Neural cell (in vitro differentiated cells): Measurements from ENCODE around the gene PAQR3. TPM values are rescaled to one million over a fixed set of nuclear protein-coding genes. Genes with fewer than 3 reads are reported as not detected.

ENCODE experiments used
- H2AFZ ChIP-seq: fragments of 200-600, 300-800 bp; sonication (generic), shearing (Covaris generic); 2 replicates; pipeline ENCODE4 v1.6.0; 2014; ENCODE audit warnings: low read depth, mild to moderate bottlenecking, antibody characterized with exemption, low read length, moderate library complexity
- H3F3A ChIP-seq: fragments of 200-600 bp; shearing (Covaris generic); 2 replicates; pipeline ENCODE4 v1.6.1; 2016; ENCODE audit warnings: mild to moderate bottlenecking, moderate library complexity, mixed read lengths, antibody characterized with exemption, low read length; ENCODE audit not compliant: insufficient read depth, poor library complexity, severe bottlenecking
- H3K27ac ChIP-seq: fragments of 200-600, 300-800 bp; sonication (generic), shearing (Covaris generic); 2 replicates; pipeline ENCODE4 v1.5.1; 2014; ENCODE audit warnings: mild to moderate bottlenecking, low read length, moderate library complexity
- H3K27me3 ChIP-seq: fragments of 300-800, 200-600 bp; sonication (generic), shearing (Covaris generic); 2 replicates; pipeline ENCODE4 v1.6.0; 2014; ENCODE audit warnings: mild to moderate bottlenecking, low read depth, low read length, moderate library complexity; ENCODE audit not compliant: insufficient read depth
- H3K36me3 ChIP-seq: fragments of 300-800, 200-600 bp; sonication (generic), shearing (Covaris generic); 2 replicates; pipeline ENCODE4 v1.5.1; 2014; ENCODE audit warnings: mild to moderate bottlenecking, antibody characterized with exemption, low read length, moderate library complexity; ENCODE audit not compliant: insufficient read depth
- H3K4me2 ChIP-seq: fragments of 300-800, 200-600 bp; sonication (generic), shearing (Covaris generic); 2 replicates; pipeline ENCODE4 v1.6.0; 2014; ENCODE audit warnings: mild to moderate bottlenecking, low read length
- H3K4me3 ChIP-seq: fragments of 300-800, 200-600 bp; sonication (generic), shearing (Covaris generic); 2 replicates; pipeline ENCODE4 v1.5.1; 2014; ENCODE audit warnings: mild to moderate bottlenecking, low read length, moderate library complexity
- H3K79me2 ChIP-seq: fragments of 200-600 bp; shearing (Covaris generic); replicated peaks from 2 replicates; pipeline ENCODE4 v1.6.0; 2014; ENCODE audit warnings: mild to moderate bottlenecking, low read length, moderate library complexity; ENCODE audit not compliant: insufficient read depth
- H3K9ac ChIP-seq: fragments of 300-800, 200-600 bp; sonication (generic), shearing (Covaris generic); 2 replicates; pipeline ENCODE4 v1.6.1; 2016; ENCODE audit warnings: mild to moderate bottlenecking, low read length, mixed read lengths
- H3K9me2 ChIP-seq: fragments of 200-600 bp; shearing (Covaris generic); 2 replicates; pipeline ENCODE4 v1.6.1; 2016; ENCODE audit warnings: mild to moderate bottlenecking, low read length, mixed read lengths; ENCODE audit not compliant: insufficient read depth
- H3K9me3 ChIP-seq: fragments of 200-600, 300-800 bp; sonication (generic), shearing (Covaris generic); 2 replicates; pipeline ENCODE4 v1.6.1; 2016; ENCODE audit warnings: mild to moderate bottlenecking, mixed run types, low read length, moderate library complexity, mixed read lengths
- H4K20me1 ChIP-seq: fragments of 200-600 bp; shearing (Covaris generic); 2 replicates; pipeline ENCODE4 v1.6.1; 2016; ENCODE audit warnings: mild to moderate bottlenecking, mixed run types; ENCODE audit not compliant: insufficient read depth
- EP300 ChIP-seq: fragments of 450-650 bp; conservative IDR thresholded peaks from 2 replicates; pipeline ENCODE4 v1.6.1; 2014; ENCODE audit warnings: antibody characterized with exemption, mild to moderate bottlenecking, moderate library complexity; ENCODE audit not compliant: poor library complexity, severe bottlenecking
- EZH2 ChIP-seq: fragments of 200-600, 300-800 bp; shearing (Covaris generic), sonication (generic); IDR thresholded peaks from 2 replicates; pipeline ENCODE4 v1.6.1; 2014; ENCODE audit warnings: antibody characterized with exemption, low read length, borderline replicate concordance, mild to moderate bottlenecking; ENCODE audit not compliant: insufficient read depth, poor library complexity, severe bottlenecking
- MXI1 ChIP-seq: fragments of 450-650 bp; conservative IDR thresholded peaks from 2 replicates; pipeline ENCODE4 v1.6.1; 2014; ENCODE audit warnings: antibody characterized with exemption, mild to moderate bottlenecking; ENCODE audit not compliant: poor library complexity, severe bottlenecking
- POLR2AphosphoS5 ChIP-seq: IDR thresholded peaks from 2 replicates; pipeline ENCODE4 v1.6.1; 2012
- RAD21 ChIP-seq: fragments of 450-650 bp; conservative IDR thresholded peaks from 2 replicates; pipeline ENCODE4 v1.6.1; 2014; ENCODE audit warnings: antibody characterized with exemption, mild to moderate bottlenecking, moderate library complexity
- REST ChIP-seq: IDR thresholded peaks from 2 replicates; pipeline ENCODE4 v1.6.1; 2012; ENCODE audit warnings: borderline replicate concordance
- SMC3 ChIP-seq: fragments of 450-650 bp; conservative IDR thresholded peaks from 2 replicates; pipeline ENCODE4 v1.6.1; 2014; ENCODE audit warnings: antibody characterized with exemption, mild to moderate bottlenecking, moderate library complexity; ENCODE audit not compliant: poor library complexity
- TAF1 ChIP-seq: IDR thresholded peaks from 2 replicates; pipeline ENCODE4 v1.6.1; 2012; ENCODE audit warnings: low read depth
- polyA plus RNA-seq: library from polyadenylated mRNA; depleted of rRNA; stranded (reverse); fragments of >200 nt; gene quantifications from 2 replicates; pipeline ENCODE4 v1.2.3, GENCODE V29; 2014
- TF ChIP-seq, protein P1 (sequence below): fragments of 450-650 bp; IDR thresholded peaks from 2 replicates; pipeline ENCODE4 v1.5.1; 2014; ENCODE audit warnings: antibody characterized with exemption, mild to moderate bottlenecking, moderate library complexity; ENCODE audit not compliant: poor library complexity, severe bottlenecking

The PAQR3 gene
- polyA plus RNA-seq, 1 donor from 2014 or later, result 123 TPM

GRCh38 chr4:78889955-78890354 lies 49.3 kb downstream of the PAQR3 start:
- H3K27ac ChIP-seq, result no peak overlapping the region
- H3K4me2 ChIP-seq, result no peak overlapping the region
- TF ChIP-seq MXI1 (no peak), POLR2AphosphoS5 (no peak), TAF1 (no peak), REST (no peak)

GRCh38 chr4:78885598-78885997 lies 53.6 kb downstream of the PAQR3 start:
- no peak for TF ChIP-seq SMC3
- TF ChIP-seq EP300, result no peak
- no peak for TF ChIP-seq TAF1
- no peak for TF ChIP-seq MXI1
- TF ChIP-seq, protein P1, sequence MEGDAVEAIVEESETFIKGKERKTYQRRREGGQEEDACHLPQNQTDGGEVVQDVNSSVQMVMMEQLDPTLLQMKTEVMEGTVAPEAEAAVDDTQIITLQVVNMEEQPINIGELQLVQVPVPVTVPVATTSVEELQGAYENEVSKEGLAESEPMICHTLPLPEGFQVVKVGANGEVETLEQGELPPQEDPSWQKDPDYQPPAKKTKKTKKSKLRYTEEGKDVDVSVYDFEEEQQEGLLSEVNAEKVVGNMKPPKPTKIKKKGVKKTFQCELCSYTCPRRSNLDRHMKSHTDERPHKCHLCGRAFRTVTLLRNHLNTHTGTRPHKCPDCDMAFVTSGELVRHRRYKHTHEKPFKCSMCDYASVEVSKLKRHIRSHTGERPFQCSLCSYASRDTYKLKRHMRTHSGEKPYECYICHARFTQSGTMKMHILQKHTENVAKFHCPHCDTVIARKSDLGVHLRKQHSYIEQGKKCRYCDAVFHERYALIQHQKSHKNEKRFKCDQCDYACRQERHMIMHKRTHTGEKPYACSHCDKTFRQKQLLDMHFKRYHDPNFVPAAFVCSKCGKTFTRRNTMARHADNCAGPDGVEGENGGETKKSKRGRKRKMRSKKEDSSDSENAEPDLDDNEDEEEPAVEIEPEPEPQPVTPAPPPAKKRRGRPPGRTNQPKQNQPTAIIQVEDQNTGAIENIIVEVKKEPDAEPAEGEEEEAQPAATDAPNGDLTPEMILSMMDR, result no peak
- no peak for TF ChIP-seq POLR2AphosphoS5
- TF ChIP-seq EZH2, result no peak

More at GRCh38 chr4:78889955-78890354, 49.3 kb downstream of the PAQR3 start:
- no peaks in the 10 kb centered on the region for H3K9me3 ChIP-seq
- no peaks in the 10 kb centered on the region for H3F3A ChIP-seq
- no peak overlapping the region for H2AFZ ChIP-seq
- no peaks in the 10 kb centered on the region for H3K79me2 ChIP-seq
- H4K20me1 ChIP-seq, result no peaks in the 10 kb centered on the region
- H3K9me2 ChIP-seq, result no peaks in the 10 kb centered on the region
- no peak overlapping the region for H3K9ac ChIP-seq
- H3K4me3 ChIP-seq, result no peak overlapping the region
- no peaks in the 10 kb centered on the region for H3K36me3 ChIP-seq
- no peaks in the 10 kb centered on the region for H3K27me3 ChIP-seq

GRCh38 chr4:78880874-78881492 lies 58.3 kb downstream of the PAQR3 start:
- H4K20me1 ChIP-seq, result no peaks in the 10 kb centered on the region
- no peak for TF ChIP-seq SMC3
- no peak for TF ChIP-seq RAD21
- TF ChIP-seq POLR2AphosphoS5, result no peak
- no peak for TF ChIP-seq MXI1
- TF ChIP-seq, protein P1, result no peak
- TF ChIP-seq EZH2, result no peak
- TF ChIP-seq TAF1, result no peak
- TF ChIP-seq EP300, result no peak
- TF ChIP-seq REST, result no peak
- H3K9ac ChIP-seq, result no peak overlapping the region
- no peak overlapping the region for H3K4me3 ChIP-seq
- H2AFZ ChIP-seq, result no peak overlapping the region
- H3K27ac ChIP-seq, result no peak overlapping the region
- no peaks in the 10 kb centered on the region for H3K79me2 ChIP-seq
- no peak overlapping the region for H3K4me2 ChIP-seq
- H3K9me3 ChIP-seq, result no peaks in the 10 kb centered on the region
- no peaks in the 10 kb centered on the region for H3F3A ChIP-seq
- H3K27me3 ChIP-seq, result no peaks in the 10 kb centered on the region
- peaks cover 5% of the 10 kb centered on the region for H3K36me3 ChIP-seq
- H3K9me2 ChIP-seq, result no peaks in the 10 kb centered on the region

More at GRCh38 chr4:78885598-78885997, 53.6 kb downstream of the PAQR3 start:
- H2AFZ ChIP-seq, result no peak overlapping the region
- no peaks in the 10 kb centered on the region for H3K36me3 ChIP-seq
- no peak overlapping the region for H3K27ac ChIP-seq
- H3K9ac ChIP-seq, result no peak overlapping the region
- no peaks in the 10 kb centered on the region for H3F3A ChIP-seq
- H3K4me2 ChIP-seq, result no peak overlapping the region
- H3K79me2 ChIP-seq, result no peaks in the 10 kb centered on the region
- no peaks in the 10 kb centered on the region for H4K20me1 ChIP-seq
- H3K9me3 ChIP-seq, result no peaks in the 10 kb centered on the region
- H3K4me3 ChIP-seq, result no peak overlapping the region
- H3K9me2 ChIP-seq, result no peaks in the 10 kb centered on the region
- H3K27me3 ChIP-seq, result no peaks in the 10 kb centered on the region
